Mucosa of rectum (tissue), 2 donors: ENCODE measurements around the gene TIMP3.

Experiments used
- H3K27ac ChIP-seq, 2 donors: one replicate each; pipeline ENCODE4 v1.7.0; 2013; ENCODE audit warnings: inconsistent platforms in 2 of 2, low read depth in 2 of 2, low read length in 2 of 2
- H3K27me3 ChIP-seq, 2 donors: one replicate each; pipeline ENCODE4 v1.7.0; 2013; ENCODE audit warnings: low read length in 2 of 2; ENCODE audit not compliant: control insufficient read depth in 2 of 2, insufficient read depth in 2 of 2
- H3K36me3 ChIP-seq, 2 donors: one replicate each; pipeline ENCODE4 v1.7.0; 2013; ENCODE audit warnings: low read length in 2 of 2; ENCODE audit not compliant: control insufficient read depth in 2 of 2, insufficient read depth in 2 of 2
- H3K4me1 ChIP-seq, 2 donors: one replicate each; pipeline ENCODE4 v1.7.0; 2013; ENCODE audit warnings: low read length in 2 of 2, mild to moderate bottlenecking in 1 of 2; ENCODE audit not compliant: control insufficient read depth in 2 of 2, insufficient read depth in 2 of 2
- H3K4me3 ChIP-seq, 2 donors: one replicate each; pipeline ENCODE4 v1.7.0; 2013; ENCODE audit warnings: low read length in 2 of 2
- H3K9ac ChIP-seq, 2 donors: one replicate each; pipeline ENCODE4 v1.7.0; 2013; ENCODE audit warnings: low read length in 2 of 2, low read depth in 1 of 2, mild to moderate bottlenecking in 1 of 2
- H3K9me3 ChIP-seq, 2 donors: one replicate each; pipeline ENCODE4 v1.7.0; 2013; ENCODE audit warnings: low read length in 2 of 2; ENCODE audit not compliant: control insufficient read depth in 2 of 2
- donor health status: healthy.
- donor health status: Normal muscosa, but diverticular disease.

Gene TIMP3

GRCh38 chr22:32796865-32797573 lies 4.5 kb upstream of the TIMP3 start:
- Histone ChIP-seq H3K4me1 (peaks cover 2 to 4% of the 10 kb centered on the region in 2 donors), H3K27ac (no peak overlapping the region), H3K9ac (no peak overlapping the region), H3K4me3 (no peak overlapping the region), H3K9me3 (no peaks in the 10 kb centered on the region), H3K36me3 (no peaks in the 10 kb centered on the region), H3K27me3 (peaks cover 11 to 12% of the 10 kb centered on the region in 2 donors)

GRCh38 chr22:32799496-32799895 lies 2.0 kb upstream of the TIMP3 start:
- H3K9me3 ChIP-seq = no peaks in the 10 kb centered on the region
- no peak overlapping the region for H3K27ac ChIP-seq
- no peaks in the 10 kb centered on the region for H3K36me3 ChIP-seq
- no peak overlapping the region for H3K9ac ChIP-seq
- H3K4me1 ChIP-seq = peaks cover 2 to 6% of the 10 kb centered on the region in 2 donors
- no peak overlapping the region for H3K4me3 ChIP-seq
- peaks cover 18 to 24% of the 10 kb centered on the region in 2 donors for H3K27me3 ChIP-seq

GRCh38 chr22:32800158-32800882 lies 1.2 kb upstream of the TIMP3 start:
- H3K4me3 ChIP-seq = no peak overlapping the region
- H3K36me3 ChIP-seq = no peaks in the 10 kb centered on the region
- H3K4me1 ChIP-seq = peaks cover 4 to 6% of the 10 kb centered on the region in 2 donors
- peak overlapping the region; percentile 70 to 82 for H3K27ac ChIP-seq
- no peak overlapping the region for H3K9ac ChIP-seq
- no peaks in the 10 kb centered on the region for H3K9me3 ChIP-seq
- H3K27me3 ChIP-seq = peaks cover 18 to 24% of the 10 kb centered on the region in 2 donors

GRCh38 chr22:32800994-32801536 lies 440 bp upstream of the TIMP3 start:
- peak overlapping the region; percentile 70 to 82 for H3K27ac ChIP-seq
- H3K9ac ChIP-seq = peak overlapping the region in 1 of 2 donors; percentile 30
- H3K9me3 ChIP-seq = no peaks in the 10 kb centered on the region
- peak overlapping the region in 1 of 2 donors; percentile 44 for H3K4me3 ChIP-seq
- peaks cover 6 to 8% of the 10 kb centered on the region in 2 donors for H3K4me1 ChIP-seq
- peaks cover 18 to 24% of the 10 kb centered on the region in 2 donors for H3K27me3 ChIP-seq
- H3K36me3 ChIP-seq = no peaks in the 10 kb centered on the region

GRCh38 chr22:32802237-32802765 lies 796 bp downstream of the TIMP3 start:
- H3K4me3 ChIP-seq = peak overlapping the region; percentile 60 to 71
- peak overlapping the region; percentile 48 to 82 for H3K27ac ChIP-seq
- no peaks in the 10 kb centered on the region for H3K36me3 ChIP-seq
- peak overlapping the region; percentile 63 to 69 for H3K9ac ChIP-seq
- no peaks in the 10 kb centered on the region for H3K9me3 ChIP-seq
- H3K4me1 ChIP-seq = peaks cover 2 to 8% of the 10 kb centered on the region in 2 donors
- peaks cover 18 to 24% of the 10 kb centered on the region in 2 donors for H3K27me3 ChIP-seq

GRCh38 chr22:32803020-32803737 lies 1.7 kb downstream of the TIMP3 start:
- Histone ChIP-seq H3K27ac (peak overlapping the region; percentile 48 to 82), H3K4me3 (peak overlapping the region; percentile 60 to 71), H3K36me3 (no peaks in the 10 kb centered on the region), H3K9ac (peak overlapping the region; percentile 63 to 69), H3K27me3 (peaks cover 16 to 24% of the 10 kb centered on the region in 2 donors), H3K4me1 (peaks cover 6 to 10% of the 10 kb centered on the region in 2 donors), H3K9me3 (no peaks in the 10 kb centered on the region)

GRCh38 chr22:32803738-32804435 lies 2.4 kb downstream of the TIMP3 start:
- H3K9me3 ChIP-seq = no peaks in the 10 kb centered on the region
- H3K9ac ChIP-seq = peak overlapping the region; percentile 27 to 69
- H3K36me3 ChIP-seq = no peaks in the 10 kb centered on the region
- peak overlapping the region; percentile 60 to 71 for H3K4me3 ChIP-seq
- peak overlapping the region; percentile 2 to 23 for H3K27ac ChIP-seq
- H3K27me3 ChIP-seq = peaks cover 14 to 24% of the 10 kb centered on the region in 2 donors
- peaks cover 9 to 14% of the 10 kb centered on the region in 2 donors for H3K4me1 ChIP-seq

- Histone ChIP-seq H3K9me3 (no peaks in the 10 kb centered on the region), H3K27ac (peak overlapping the region in 1 of 2 donors; percentile 23), H3K36me3 (no peaks in the 10 kb centered on the region), H3K27me3 (peaks cover 14 to 24% of the 10 kb centered on the region in 2 donors), H3K4me3 (peak overlapping the region; percentile 60 to 71), H3K4me1 (peaks cover 9 to 14% of the 10 kb centered on the region in 2 donors), H3K9ac (no peak overlapping the region)
Observed at GRCh38 chr22:32804531-32805360, 3.2 kb downstream of the TIMP3 start.
